GM19463 (cell line): ENCODE data around the gene CEBPA.
"Not testable (repeated sequence)": the region's sequence is repeated elsewhere in the genome, so short reads cannot be mapped to it uniquely, and the experiment has no call there.

Experiments
- ATAC-seq: cut with Tn5 transposase; IDR thresholded peaks from one replicate; pipeline ENCODE4 v1.9.1; 2021; ENCODE audit warnings: mild to moderate bottlenecking, moderate library complexity; ENCODE audit not compliant: unreplicated experiment

CEBPA gene

DNA sequence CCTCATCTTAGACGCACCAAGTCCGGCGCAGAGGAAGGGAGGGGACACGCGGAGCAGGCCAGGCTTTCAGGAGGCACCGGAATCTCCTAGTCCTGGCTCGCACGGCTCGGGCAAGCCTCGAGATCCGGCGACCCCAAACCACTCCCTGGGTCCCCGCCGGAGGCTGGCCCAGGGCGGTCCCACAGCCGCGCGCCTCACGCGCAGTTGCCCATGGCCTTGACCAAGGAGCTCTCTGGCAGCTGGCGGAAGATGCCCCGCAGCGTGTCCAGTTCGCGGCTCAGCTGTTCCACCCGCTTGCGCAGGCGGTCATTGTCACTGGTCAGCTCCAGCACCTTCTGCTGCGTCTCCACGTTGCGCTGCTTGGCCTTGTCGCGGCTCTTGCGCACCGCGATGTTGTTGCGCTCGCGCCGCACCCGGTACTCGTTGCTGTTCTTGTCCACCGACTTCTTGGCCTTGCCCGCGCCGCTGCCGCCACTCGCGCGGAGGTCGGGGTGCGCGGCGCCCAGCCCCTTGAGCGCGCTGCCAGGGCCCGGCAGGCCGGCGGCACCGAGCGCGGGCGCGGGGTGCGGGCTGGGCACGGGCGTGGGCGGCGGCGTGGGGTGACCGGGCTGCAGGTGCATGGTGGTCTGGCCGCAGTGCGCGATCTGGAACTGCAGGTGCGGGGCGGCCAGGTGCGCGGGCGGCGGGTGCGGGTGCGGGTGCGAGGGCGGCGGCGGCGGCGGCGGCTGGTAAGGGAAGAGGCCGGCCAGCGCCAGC lies 1.0 kb downstream of the CEBPA start:
- ATAC-seq, result no peak

GRCh38 chr19:33300894-33301143 lies 1.5 kb downstream of the CEBPA start:
- ATAC-seq, result no peak

GRCh38 chr19:33300009-33300893 lies 2.1 kb downstream of the CEBPA start:
- no peak for ATAC-seq

DNA sequence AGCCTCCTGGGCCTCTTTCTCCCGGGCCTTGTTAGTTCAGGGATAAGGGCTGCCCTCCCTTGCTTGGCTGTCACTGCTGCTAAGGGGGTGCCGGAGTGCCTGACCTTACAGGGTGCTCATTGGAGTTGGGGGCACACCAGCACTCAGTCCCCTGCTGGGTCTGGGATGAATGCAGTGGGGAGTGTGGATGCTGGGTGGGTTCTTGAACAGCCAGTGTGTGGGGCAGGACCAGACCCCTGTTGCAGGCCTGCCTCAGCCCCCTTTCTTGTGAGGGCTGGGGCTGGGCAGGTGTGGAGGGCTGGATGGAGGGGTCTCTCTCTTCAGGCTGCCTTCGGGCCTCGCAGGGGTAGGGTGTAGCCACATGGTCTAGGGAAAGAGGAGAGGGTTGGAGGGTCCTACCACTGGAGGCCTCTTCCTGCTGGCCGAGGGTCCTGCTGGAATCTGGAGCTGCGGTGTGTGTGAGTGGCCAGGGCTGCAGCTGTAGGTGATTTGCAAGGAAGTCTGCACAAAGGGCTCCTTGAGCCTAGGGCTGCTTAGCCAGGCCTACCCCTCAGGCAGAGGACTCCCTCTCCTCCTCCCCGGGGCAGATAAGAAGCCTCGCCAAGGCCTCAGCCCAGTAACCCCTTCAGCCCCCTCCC lies 3.2 kb downstream of the CEBPA start:
- no peak for ATAC-seq

DNA sequence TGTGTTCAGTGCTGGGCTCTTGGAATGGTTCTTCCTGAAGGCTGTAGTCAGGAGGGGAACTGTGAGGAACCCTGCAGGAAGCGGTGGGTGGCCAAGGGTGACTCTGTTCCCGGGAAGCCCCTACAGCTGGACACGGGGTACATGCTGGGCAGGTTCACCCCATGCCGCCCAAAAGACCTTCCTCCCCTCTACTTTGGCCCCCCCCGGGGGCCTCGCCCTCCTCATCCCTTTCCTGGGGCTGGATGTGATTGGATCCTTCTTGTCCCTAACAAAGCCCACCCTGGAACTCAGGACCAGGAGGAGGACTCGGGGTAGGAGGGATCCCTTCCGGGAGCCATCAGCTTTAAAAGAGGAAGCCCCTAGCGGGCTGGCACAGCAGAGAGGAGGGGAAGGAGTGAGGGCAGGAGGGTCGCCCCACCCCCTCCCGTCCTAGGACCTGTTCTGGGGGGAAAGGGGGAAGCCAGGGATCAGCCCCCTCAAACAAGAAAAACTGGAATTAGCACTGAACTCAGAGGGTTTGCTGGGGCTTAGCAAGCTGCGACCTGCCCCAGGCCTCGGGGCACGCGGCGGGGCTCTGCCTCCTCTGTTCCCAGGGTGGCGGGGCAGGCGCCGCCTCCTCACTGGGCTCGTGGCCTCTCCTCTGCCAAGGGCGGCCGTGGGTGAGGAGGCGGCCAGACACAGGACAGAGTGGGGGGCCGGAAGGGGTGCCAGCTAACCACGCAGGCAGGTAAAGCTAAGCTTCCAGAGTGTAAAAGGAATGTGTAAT lies 4.0 kb downstream of the CEBPA start:
- ATAC-seq, result no peak

- ATAC-seq, result no peak
Measured at GRCh38 chr19:33297401-33298145, 4.8 kb downstream of the CEBPA start.

DNA sequence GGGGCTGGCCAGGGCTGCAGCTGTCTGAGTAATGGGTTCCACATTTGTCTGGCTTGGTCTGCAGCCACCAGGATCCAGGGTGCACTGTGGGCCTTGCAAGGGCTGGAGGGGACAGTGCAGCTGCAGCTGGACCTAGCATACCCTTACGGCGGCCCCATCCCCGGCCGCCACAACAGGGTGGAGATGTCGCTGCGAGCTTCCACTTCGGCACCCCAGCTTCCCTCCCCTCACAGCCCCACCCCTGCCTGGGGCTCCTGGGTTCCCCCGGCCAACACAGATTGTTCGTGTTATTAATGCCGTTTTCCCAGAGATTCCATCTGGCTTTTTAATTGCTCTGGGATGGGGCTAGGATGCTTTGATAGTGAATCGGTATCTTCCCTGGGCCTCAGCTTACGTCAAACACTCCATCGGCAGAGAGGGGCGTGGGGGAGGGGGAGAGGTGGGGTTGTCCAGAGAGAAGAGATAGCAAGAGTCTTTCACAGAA lies 5.8 kb downstream of the CEBPA start:
- no peak for ATAC-seq

GRCh38 chr19:33295621-33296487 lies 6.5 kb downstream of the CEBPA start:
- ATAC-seq, result no peak

GRCh38 chr19:33295046-33295445 lies 7.3 kb downstream of the CEBPA start:
- ATAC-seq, result not testable (repeated sequence)

- ATAC-seq, result no peak
Measured at GRCh38 chr19:33294058-33294798, 8.1 kb downstream of the CEBPA start.

- ATAC-seq, result no peak
Measured at GRCh38 chr19:33293255-33294057, 8.9 kb downstream of the CEBPA start.

- no peak for ATAC-seq
Measured at GRCh38 chr19:33292595-33293254, 9.6 kb downstream of the CEBPA start.

DNA sequence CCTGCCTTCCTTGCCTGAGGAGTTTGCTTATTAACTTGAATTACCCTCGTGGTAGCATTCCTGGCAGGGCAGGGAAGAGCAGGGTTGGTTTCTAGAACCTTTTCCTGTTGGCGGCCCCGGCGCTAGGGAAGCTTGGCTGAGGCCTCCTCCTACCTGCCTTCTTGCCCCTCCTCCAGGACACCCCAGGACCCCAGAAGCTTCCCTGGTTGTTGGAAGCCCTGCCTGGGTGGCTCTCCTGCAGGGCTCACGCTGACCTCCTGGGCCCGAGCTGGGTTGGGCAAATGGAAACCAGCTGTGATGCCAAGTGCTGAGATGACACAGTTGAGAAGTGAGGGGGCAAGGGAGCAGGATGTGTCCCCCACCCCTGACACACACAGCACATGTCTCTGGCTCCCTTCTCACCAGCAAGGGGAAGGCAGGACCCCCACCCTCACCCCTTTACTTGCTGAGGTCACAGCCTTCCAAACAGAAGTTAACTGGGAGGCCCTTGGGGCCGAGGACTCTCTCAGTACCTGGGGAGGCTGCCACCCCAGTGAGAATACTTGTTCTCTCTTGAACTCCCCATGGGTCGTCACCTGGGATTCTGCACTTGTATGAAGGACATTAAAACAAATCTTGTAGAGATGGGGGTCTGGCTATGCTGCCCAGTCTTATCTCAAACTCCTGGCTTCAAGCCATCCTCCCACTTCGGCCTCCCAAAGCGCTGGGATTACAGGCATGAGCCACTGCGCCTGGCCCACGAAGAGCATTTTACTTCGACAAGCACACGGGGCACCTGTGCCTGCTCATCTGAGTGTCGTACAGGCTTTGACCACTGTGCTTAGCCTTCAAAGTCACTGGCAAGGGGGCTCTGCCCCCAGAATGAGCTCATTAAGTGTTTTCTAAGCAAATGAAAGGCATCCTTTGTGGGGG lies 10.5 kb downstream of the CEBPA start:
- ATAC-seq, result no peak

DNA sequence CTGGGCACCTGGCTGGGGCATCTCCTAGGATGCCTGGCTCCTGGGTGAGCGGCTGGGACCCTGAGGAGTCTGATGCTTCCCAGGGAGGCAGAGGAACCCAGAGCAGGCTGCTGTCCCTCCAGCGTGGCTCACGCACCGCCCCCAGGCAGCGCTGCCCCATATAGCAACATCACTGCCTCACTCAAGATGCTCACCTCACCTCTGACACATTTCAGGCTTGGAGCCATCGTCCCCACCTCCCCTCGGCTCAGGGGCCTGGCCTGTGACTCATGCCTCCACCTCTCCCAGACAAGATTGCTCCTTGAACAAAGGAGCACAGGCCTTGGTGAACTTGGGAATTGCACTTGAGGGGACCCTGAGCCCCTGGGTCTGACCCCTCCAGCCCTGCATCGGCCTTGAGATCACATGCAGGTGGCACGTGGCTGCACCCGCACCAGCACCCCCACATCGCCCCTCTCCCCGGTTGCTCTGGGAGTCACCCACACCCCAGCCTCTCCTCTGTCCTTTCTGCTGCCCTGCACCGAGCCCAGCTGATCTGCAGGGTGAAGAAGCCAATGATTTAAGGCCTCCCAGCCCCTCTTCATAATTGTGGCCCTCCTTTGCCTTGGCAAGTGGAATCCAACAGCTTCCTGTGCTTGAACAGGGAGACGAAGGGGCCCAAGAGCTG lies 11.2 kb downstream of the CEBPA start:
- ATAC-seq, result no peak

GRCh38 chr19:33290082-33290815 lies 12.1 kb downstream of the CEBPA start:
- ATAC-seq, result no peak
